Epithelial cell of esophagus (primary cell): Measurements from ENCODE around the gene ABR.
"Not testable (repeated sequence)": the region's sequence is repeated elsewhere in the genome, so short reads cannot be mapped to it uniquely, and the experiment has no call there.

ENCODE experiments used
- DNase-seq: peaks from one replicate; pipeline ENCODE4 v3.0.0; 2010; ENCODE audit warnings: low read depth
- H3K4me3 ChIP-seq: 2 replicates; pipeline ENCODE4 v1.5.1; 2011; ENCODE audit warnings: mild to moderate bottlenecking, low read length, control low read depth
- TF ChIP-seq, protein P1 (sequence below): IDR thresholded peaks from 2 replicates; pipeline ENCODE4 v1.5.1; 2011; ENCODE audit warnings: low read depth, mild to moderate bottlenecking, low read length, control low read depth, inconsistent platforms; ENCODE audit not compliant: insufficient read depth; ENCODE audit errors: missing control alignments

The ABR gene

DNA sequence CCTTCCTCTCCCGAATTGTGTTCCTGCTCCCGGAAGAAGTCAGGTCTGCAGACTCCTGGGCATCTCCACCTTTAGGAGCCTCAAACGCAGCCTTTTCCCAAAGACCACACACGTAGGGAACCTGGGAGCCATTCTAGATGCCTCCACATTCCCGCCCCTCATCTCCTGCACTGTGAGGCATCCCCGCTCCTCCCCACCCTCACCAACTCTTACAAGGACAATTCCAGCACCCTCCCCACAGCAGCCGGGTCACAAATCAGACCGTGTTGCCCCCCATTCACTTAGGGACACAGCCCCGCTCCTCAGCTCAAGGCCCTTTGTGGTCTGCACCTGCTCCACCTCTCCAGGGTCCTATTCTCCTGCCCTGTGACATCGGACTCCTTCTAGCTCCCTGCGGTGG is 49.6 kb downstream of the ABR start:
- DNase-seq, result no peak
- TF ChIP-seq, protein P1, sequence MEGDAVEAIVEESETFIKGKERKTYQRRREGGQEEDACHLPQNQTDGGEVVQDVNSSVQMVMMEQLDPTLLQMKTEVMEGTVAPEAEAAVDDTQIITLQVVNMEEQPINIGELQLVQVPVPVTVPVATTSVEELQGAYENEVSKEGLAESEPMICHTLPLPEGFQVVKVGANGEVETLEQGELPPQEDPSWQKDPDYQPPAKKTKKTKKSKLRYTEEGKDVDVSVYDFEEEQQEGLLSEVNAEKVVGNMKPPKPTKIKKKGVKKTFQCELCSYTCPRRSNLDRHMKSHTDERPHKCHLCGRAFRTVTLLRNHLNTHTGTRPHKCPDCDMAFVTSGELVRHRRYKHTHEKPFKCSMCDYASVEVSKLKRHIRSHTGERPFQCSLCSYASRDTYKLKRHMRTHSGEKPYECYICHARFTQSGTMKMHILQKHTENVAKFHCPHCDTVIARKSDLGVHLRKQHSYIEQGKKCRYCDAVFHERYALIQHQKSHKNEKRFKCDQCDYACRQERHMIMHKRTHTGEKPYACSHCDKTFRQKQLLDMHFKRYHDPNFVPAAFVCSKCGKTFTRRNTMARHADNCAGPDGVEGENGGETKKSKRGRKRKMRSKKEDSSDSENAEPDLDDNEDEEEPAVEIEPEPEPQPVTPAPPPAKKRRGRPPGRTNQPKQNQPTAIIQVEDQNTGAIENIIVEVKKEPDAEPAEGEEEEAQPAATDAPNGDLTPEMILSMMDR, result no peak
- no peak overlapping the region for H3K4me3 ChIP-seq

DNA sequence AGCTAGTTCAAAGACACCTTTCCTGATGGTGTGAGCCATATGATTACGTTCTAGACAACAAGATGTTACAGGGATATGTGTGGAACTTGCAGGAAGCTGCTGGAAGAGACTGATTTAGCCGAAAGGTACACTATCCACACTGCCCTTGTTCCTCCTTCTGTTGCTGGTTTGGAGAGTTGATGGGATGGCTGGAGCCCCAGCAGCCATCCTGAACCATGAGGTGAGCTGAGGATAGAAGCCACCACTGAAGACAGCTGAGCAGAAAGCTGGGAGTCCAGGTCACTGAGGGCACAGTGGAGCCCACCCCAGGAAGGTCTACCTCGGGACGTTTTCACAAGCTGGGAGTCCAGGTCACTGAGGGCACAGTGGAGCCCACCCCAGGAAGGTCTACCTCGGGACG is 51.3 kb downstream of the ABR start:
- DNase-seq, H3K4me3 ChIP-seq: not testable (repeated sequence)

DNA sequence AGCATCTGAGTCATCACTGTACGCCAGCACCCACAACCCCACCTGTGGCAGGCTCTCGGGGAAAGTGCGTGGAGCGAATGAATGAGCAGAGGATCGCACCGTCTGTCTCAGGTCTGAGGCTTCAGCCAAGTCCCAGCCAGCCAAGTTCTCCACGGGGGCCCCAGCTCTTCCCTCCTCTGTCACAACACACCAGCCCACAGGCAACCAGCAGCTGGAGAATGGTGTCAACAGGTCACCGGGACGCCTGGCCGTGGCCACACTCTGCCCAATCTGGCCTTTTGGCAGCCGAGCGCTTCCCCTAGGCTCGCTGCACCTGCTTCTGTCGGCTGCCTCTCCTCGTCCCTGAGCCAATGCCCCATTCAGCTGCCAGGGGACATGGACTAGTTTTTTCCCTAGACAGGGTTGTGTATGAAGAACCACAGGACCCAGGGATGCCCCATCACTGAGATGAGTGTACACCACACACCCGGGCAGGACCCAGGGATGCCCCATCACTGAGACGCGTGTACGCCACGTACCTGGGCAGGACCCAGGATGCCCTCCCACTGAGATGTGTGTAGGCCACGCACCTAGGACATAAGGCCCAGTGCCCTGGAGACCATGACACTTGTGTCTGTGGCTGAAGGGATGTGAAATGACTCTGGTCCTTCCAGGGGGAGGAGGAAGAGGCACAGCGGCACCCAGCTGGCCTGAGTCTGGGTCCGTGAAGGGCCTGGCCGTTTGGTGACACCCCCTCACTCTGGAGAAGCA is 52.8 kb downstream of the ABR start:
- TF ChIP-seq, protein P1, result no peak
- no peak for DNase-seq
- H3K4me3 ChIP-seq, result no peak overlapping the region

DNA sequence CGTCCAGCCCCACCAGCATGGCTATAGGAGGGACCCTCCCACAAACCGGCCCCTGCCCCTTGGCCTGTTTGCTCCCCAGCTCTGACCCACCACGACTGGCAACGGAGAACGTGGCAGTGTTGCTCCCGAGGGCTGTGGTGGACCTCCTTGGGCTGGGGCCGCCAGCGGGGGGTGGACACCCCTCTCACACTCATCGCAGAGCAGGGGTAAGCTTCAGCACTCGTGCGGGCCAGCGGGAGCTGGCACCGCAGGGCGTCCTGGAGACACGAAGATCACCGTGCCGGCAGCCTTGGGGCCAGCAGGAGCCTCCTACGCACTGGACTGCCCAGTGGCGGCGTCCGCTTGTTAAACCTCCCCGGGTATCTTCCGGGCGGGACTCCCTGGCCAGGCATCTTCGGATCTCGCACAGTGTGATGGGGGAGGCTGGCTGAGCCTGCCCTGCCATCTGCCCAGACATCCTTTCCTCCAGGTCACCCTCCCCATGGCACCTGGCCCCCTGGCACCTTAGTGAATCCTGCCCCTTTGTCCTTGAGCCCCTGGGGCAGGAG is 53.5 kb downstream of the ABR start:
- no peak for DNase-seq
- H3K4me3 ChIP-seq, result no peak overlapping the region
- TF ChIP-seq, protein P1, result no peak

DNA sequence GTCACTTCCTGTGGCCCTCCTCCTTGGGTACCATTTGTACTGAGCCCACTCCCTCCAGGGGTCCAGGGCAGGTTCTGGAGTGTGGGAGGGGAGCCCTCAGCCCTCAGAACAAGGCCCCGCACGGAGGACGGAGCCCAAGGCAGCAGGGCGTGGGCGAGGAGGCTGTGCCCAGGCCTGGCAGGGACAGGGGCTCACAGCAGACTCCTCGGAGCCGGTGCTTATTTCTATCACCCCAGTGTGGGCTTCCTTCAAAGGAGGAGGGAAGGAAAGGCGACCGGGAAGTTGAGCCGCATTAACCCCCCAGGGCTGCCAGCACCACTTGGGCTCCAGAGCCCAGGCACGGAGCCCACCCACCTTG is 54.0 kb downstream of the ABR start:
- no peak overlapping the region for H3K4me3 ChIP-seq
- TF ChIP-seq, protein P1, result no peak
- no peak for DNase-seq

DNA sequence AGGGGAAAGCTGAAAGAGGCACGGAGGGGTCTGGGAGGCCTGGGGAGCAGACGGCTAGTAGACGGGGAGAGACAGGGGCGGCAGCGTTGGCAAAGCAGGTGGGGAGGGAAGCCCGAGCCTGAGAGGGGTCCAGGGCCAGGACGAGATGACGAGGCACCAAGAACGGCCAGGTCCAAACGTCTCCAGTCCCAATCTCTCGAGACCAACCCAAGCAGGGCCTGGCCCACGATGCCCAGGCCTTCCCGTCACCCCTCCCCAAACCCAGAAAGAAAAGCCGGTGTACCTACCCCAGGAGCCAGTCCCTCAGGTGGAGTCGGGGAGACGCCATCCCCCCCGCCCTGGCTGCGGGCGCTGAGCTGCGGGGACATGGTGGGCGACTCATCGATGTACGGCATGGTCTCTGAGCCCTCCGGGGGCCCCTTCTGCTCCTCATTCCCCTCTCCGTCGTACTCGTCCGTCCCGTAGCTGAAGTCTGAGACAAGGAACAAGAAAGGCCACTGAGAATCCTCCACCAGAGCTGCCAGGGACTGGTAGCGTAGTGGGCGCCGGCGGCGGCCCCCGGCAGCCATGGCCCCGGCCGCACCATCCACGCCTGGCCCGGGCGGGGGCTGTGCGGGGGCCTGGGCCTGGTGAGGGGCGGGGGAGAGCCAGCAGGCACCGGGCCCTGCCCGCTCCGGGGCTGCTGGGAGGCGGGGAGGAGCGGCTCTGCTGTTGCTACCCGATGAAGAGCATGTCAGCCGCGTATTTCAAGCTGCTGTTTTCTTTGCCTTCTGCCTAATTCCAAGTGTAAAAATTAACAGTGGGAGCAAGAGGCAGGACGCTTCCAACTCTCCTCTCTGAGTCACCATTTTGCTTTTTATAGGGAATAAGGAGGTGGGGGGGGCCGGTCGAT is 54.6 kb downstream of the ABR start:
- TF ChIP-seq, protein P1, result no peak
- DNase-seq, result no peak
- no peak overlapping the region for H3K4me3 ChIP-seq

DNA sequence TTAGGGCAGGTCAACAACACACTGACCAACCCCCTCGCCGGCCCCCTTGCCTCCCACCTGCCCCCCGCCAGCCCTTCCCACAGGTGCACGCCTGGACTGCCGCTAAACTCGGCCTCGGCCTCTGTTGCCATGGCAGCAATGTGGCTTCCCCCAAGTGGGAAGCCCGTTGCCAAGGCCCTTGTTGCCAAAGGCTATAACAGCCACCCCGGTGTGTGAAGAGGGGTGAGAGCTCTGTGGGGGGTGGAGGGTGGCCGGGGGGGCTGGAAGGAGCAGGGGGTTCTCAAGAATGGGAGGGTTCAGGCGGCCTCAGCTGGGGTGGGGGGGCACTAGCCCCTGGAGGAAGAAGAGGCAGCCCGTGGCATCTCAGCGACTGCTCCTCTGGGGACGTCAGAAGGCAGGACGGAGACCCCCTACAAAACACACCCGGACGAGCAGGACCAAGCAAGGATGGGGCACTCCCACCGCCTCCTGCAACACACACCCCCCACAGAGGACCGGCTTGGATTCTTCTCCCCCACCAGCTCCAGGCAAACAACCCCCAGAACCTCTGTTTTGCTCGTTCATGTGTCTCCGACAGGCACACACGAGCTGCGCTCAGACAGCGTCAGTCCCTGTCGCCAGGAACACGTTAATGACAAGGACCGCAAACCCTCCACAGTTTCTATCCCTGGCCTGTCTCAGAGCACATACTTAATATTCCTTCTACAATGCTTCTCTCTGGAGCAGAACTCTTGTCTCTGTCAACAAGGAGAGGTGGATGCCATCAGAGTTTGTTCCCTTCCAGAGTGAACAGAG is 55.7 kb downstream of the ABR start:
- no peak overlapping the region for H3K4me3 ChIP-seq
- TF ChIP-seq, protein P1, result no peak
- DNase-seq, result no peak
